ENCODE measurements around the gene APLN. TPM values are rescaled to one million over a fixed set of nuclear protein-coding genes. Genes with fewer than 3 reads are reported as not detected.

APLN gene
- total RNA-seq, 1 donor from 2014 or later = 124 TPM

GRCh38 chrX:129638917-129639316, 15.8 kb downstream of the APLN start:
- DNase-seq = no peak

DNA sequence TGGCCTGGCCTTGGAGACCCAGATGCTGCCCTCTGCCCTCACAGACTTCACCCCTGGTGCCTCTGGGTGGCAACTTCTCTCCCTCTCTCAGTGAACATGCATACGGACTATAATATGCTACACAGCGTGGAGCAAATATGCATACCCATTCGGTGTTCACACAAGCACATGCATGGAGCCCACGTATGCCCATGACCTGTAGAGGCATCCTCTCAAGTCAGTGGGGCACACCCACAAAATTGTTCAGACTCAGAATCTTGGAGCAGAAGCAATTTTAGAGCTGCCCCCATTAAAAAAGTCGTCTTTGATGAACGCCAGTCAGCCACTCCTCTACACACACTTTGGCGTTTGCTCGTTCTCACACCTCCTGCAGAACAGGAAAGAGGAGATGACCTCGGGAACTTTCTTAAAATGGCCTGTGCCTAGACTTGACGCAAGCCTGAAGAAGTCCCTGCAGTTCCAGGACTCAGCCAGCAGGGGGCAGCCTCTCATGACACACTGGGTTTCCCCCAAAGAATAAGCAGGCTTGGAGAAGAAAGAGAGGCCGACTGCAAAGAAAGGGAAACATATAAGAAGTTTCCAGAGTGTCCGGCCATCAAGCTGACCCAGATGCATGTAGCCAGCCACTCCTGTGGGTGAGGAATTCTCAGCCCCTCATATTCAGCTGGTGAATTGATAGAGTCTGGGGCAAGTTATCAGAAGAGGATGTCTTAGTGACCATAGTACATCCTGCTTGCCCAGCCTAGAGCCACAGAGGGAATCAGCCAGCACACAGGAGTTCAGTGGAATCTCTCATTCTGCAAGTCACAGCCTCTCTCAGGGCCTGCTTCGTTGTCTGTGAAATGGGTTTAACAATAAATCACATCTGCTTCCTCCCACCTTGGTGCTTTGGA, 17.3 kb downstream of the APLN start:
- peak; percentile 81 for DNase-seq

DNA sequence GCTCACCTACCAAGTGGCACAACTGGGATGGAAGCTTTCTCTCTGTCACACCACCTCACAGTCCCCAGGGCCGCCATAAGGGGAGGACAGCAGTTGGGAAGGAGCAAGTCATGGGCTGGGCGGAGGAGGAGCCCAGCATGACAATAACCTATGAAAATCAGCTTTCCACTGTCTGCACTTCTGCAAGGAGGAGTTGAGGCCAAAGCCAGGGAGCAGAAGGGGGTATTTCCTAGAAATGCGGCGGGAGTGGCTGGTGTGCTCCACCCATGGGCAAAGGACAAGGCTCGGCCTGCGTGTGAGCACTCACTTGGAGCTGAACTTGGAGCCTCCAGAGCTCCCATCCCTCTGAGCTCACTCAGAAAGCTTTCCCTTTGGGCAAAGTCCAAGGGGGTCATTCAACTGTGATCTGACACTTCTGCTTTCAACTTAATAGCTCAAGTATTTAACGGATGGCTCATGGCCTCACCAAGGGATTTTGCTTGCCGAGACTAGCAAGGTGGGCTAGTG, 18.5 kb downstream of the APLN start:
- DNase-seq = no peak

GRCh38 chrX:129634541-129634940, 20.2 kb downstream of the APLN start:
- DNase-seq = peak; percentile 44

DNA sequence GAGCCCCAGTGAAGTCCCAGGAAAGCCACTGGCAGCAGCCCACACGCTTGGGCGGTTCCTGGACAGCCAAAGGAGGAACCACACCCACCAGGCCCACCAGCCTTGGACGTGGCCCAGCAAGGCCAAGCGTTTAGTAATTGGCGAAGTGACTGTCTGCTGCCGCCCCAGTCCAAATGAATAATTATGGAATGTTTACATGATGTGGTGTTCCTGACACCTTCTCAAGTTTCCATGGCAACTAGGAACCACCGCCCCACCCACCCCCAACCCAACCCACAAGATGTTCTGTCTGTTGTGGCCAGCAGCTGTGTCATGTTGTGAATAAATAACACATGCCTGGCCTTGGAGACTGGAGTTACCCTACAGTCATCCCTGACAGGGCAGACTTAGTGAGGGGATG, 22.3 kb downstream of the APLN start:
- no peak for DNase-seq

DNA sequence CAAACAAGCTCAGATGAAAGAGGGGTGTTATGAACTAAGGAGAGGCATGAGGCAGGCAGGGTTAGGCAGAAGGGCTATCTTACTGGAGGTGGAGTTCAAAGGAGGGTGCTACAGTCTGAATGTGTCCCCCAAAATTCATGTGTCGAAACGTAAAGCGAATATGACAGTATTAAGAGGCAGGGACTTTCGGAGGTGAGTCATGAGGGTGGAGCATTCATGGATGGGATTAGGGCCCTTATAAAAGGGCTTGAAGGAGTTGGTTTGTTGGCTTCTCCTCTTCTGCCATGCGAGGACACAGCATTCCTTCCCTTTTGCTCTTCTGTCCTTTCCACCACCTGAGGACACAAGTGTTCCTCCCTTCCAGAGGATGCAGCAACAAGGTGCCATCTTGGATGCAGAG, 22.9 kb downstream of the APLN start:
- DNase-seq = no peak

DNA sequence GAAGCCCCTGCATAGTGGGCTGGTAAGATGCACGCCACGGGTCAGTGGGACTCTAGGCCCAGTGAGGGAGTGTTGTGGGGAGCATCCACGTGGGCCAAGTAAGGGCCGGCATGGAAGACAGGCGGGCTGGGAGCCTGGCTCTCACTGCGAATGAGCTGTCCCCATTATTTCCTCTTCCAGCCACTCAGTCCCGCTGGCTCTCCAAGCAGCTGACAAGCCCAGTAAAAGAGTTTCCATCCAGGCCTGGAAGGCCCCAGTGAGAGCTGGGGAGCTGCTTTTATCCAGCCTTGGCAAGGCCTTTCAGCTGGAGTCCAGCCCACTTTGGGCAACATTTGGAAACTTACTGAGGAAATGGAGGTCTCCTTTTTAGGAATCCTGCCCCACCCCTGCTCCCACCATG, 24.9 kb downstream of the APLN start:
- no peak for DNase-seq

- DNase-seq = no peak
Measured at GRCh38 chrX:129626026-129626425, 28.7 kb downstream of the APLN start.

DNA sequence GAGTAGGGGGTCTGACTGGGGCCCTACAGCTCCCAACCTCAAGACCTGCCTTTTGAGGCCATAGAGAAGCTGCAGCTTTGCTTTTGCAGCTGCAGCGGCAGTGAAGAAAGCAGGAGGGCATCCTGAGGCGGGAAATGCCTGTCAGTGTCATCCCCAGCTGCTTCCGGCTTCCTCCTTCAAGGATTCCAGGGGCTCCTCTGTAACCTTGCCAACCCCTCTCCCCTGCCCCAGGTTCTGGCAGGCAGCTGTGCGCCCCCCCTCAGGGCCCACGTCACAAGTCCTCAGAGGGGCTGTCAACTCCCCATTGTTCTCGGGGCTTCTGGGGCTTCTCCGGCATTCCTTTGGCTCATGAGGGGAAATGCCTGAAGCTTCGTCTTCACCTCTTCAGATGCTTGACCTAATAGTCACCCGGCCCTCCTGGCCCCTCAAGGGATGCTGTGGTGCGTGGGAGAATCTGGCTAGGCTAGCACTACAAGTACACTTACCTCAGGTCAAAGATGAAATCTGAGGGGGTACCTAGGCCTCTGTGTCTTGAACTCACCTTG, 31.9 kb downstream of the APLN start:
- DNase-seq = peak; percentile 97

GRCh38 chrX:129618997-129619396, 35.8 kb downstream of the APLN start:
- DNase-seq = no peak

DNA sequence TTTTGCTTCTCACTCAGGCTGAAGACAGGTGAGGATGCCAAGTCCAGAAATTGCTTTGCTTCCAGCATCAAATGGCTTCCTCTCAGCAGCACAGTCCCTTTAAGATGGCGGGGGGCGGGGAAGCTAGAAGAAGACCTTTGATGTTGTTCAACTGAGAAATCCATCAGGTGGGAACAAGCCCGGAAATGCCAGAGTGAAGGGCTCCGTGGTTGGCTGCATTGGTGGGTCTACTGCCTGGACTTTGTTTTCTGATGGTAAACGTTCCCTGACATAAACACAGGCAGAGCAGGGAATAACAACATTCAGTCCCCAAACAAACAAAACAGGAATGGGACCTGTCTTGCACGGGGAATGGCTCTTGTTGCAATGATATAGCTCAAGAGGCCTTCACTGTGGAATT, 37.3 kb downstream of the APLN start:
- DNase-seq = no peak

DNA sequence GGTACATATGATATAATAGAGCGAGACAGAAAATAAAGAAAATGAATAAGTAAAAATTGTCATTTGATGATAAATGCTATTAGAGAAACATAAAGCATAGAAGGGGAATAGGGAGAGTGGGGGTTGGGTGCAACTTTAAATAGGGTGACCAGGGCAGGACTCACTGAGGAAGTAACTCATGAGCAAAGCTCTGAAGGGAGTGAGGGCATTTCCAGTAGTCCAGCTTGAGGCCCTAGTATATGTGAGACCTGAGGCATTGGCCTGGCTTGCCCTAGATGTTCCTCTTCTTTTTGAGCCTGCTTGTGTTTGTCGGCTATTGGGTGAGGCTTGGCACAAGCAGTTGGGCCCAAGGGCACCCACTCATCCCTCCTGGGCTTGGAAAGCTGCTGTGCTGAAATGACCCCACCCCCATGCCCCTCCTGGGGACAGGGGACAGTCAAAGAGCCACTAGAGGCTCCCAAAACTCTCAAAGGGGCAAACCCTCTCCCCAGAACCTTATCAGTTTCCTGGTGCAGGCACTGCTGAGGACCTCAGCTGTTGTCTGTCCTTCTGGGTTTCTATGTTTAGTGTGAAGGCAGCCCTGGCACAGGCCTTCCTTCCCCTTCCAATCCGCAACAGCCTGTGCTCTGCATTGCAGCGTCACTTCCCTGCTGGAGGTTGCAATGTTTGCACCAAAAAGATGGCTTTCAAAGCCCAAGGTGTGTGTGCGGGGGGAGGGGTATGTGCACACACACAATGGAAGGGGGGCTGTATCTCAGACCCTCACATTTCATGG, 40.1 kb downstream of the APLN start:
- DNase-seq = no peak

GRCh38 chrX:129613596-129613995, 41.2 kb downstream of the APLN start:
- DNase-seq = peak; percentile 55

- no peak for DNase-seq
Measured at GRCh38 chrX:129612396-129612795, 42.4 kb downstream of the APLN start.

DNA sequence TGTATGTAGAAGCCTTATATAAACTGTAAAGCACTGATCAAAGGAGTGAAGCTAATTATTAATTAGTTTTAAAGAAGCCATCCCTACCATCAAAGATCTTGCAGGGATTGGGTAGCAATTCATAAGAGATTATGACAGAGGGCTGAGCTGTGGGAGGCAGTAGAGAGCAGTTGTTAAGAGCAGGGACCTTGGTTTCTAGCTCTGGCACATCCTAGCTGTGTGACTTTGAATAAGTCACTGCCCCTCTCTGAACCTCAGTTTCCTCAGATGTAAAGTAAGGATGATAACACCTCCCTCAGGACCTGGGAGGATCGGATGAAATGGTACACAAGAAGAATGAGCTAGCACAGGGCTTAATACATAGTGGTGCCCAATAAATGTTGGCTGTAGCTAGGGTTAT, 45.4 kb downstream of the APLN start:
- DNase-seq = peak; percentile 44

DNA sequence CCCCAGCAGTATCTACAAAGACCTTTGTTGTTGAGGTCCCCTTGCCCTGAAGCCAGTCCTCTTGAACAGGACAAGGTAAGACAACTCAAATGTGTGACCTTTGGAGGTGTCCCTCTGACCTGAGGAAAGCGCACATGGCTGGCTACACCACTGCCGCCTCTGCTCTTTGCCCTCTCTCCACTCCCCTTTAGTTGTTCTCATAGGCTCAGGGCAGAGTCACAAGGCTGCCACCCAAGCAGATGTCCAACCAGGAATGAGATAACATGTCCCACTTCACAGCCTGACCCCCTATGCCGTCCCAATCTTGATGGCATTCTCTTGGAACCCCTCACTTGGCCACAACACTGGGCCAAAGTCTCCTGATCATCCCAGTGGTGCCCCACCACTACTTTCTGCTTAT, 46.3 kb downstream of the APLN start:
- no peak for DNase-seq

- peak; percentile 74 for DNase-seq
Measured at GRCh38 chrX:129606918-129607317, 47.8 kb downstream of the APLN start.

- peak; percentile 49 for DNase-seq
Measured at GRCh38 chrX:129600981-129601424, 53.8 kb downstream of the APLN start.

DNA sequence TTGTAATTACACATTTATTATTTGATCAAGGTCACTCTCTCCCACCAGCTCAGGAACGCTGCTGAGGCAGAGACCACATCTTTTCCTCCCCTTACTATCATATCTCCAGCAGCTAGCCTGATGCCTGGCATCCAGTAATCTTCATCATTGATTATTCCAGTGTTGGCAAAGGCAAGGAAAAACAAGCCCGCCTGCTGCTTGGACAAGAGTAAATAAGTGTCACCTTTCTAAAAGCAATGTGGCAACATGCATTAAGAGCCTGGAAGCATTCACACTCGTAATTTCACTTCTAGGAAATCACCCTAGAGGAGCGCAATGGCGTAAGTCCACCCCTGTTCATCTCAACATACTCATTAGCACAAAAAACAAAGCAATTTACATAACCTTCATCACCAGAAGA, 54.8 kb downstream of the APLN start:
- DNase-seq = no peak

DNA sequence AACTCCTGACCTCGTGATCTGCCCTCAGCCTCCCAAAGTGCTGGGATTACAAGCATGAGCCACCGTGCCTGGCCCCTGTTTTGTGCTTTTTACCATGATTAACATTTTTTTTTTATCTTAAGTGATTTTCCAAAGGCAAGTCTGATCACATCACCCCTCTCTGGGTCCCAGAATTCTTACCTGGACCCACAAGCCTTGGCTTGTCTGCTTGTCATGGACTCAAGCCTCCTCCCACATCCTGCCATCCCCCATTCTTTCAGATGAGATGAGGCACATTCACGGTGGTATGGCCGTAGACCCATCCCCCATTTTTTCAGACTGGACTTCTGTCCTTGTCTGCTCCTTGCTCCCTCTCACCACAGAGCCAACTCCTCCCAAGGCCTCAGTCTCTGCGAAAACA, 55.3 kb downstream of the APLN start:
- no peak for DNase-seq

- DNase-seq = no peak
Measured at GRCh38 chrX:129597905-129598304, 56.9 kb downstream of the APLN start.

DNA sequence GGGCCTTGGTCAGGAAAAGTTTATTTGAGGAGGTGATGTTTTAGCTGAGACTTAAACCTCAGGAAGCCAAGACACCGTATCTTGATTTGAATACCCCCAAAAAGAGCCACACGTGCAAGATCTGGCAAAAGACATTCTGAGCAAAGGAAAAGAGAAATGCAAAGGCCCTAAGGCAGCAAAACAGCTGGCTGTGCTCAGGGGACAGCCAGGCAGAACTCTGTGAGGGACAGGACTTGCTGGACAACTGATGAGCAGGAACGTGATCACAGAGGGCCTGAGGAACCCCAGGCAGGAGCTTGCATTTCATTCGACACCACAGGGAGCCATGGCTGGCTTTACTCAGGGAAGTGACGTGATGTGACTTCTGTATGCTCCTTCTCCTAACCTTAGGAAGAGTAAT, 58.7 kb downstream of the APLN start:
- no peak for DNase-seq

All from dermis blood vessel endothelial cell (primary cell).